Lower leg skin (tissue), 3 donors: ENCODE results near the gene CALD1.

Experiments used
- CTCF ChIP-seq, 3 donors: fragments of 450-650 bp; IDR thresholded peaks; one replicate each; pipeline ENCODE4 v1.5.1; 2016; ENCODE audit warnings: antibody characterized with exemption in 3 of 3, mild to moderate bottlenecking in 3 of 3, moderate library complexity in 2 of 3
- POLR2A ChIP-seq, 2 donors: fragments of 450-650 bp; IDR thresholded peaks; one replicate each; pipeline ENCODE4 v1.6.1; 2016 to 2017; ENCODE audit warnings: antibody characterized with exemption in 2 of 2, mild to moderate bottlenecking in 1 of 2, moderate library complexity in 1 of 2

DNA sequence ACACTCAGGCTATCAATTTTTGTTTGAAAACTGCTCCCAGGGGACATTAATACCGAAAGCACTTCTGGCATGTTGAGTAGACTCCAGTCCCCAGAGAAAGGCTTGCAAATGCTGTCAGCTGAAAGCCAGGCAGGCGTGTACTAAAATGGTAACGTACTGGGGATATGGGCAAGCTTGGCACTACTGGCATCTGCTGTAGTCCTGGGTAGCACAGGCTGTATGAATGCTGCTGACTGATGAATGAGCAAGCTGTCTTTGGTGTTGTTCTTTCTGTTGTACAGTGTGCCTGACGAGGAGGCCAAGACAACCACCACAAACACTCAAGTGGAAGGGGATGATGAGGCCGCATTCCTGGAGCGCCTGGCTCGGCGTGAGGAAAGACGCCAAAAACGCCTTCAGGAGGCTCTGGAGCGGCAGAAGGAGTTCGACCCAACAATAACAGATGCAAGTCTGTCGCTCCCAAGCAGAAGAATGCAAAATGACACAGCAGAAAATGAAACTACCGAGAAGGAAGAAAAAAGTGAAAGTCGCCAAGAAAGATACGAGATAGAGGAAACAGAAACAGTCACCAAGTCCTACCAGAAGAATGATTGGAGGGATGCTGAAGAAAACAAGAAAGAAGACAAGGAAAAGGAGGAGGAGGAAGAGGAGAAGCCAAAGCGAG, 153.4 kb downstream of the CALD1 start:
- TF ChIP-seq CTCF (IDR thresholded peaks at IDR 0.05) (no peak), POLR2A (IDR thresholded peaks at IDR 0.05) (no peak)
